Neural cell (in vitro differentiated cells): ENCODE data around the gene PPME1.

ENCODE experiments used
- EP300 ChIP-seq: fragments of 450-650 bp; conservative IDR thresholded peaks from 2 replicates; pipeline ENCODE4 v1.6.1; 2014; ENCODE audit warnings: antibody characterized with exemption, mild to moderate bottlenecking, moderate library complexity; ENCODE audit not compliant: poor library complexity, severe bottlenecking
- EZH2 ChIP-seq: fragments of 200-600, 300-800 bp; shearing (Covaris generic), sonication (generic); IDR thresholded peaks from 2 replicates; pipeline ENCODE4 v1.6.1; 2014; ENCODE audit warnings: antibody characterized with exemption, low read length, borderline replicate concordance, mild to moderate bottlenecking; ENCODE audit not compliant: insufficient read depth, poor library complexity, severe bottlenecking
- MXI1 ChIP-seq: fragments of 450-650 bp; conservative IDR thresholded peaks from 2 replicates; pipeline ENCODE4 v1.6.1; 2014; ENCODE audit warnings: antibody characterized with exemption, mild to moderate bottlenecking; ENCODE audit not compliant: poor library complexity, severe bottlenecking
- POLR2AphosphoS5 ChIP-seq: IDR thresholded peaks from 2 replicates; pipeline ENCODE4 v1.6.1; 2012
- RAD21 ChIP-seq: fragments of 450-650 bp; conservative IDR thresholded peaks from 2 replicates; pipeline ENCODE4 v1.6.1; 2014; ENCODE audit warnings: antibody characterized with exemption, mild to moderate bottlenecking, moderate library complexity
- SMC3 ChIP-seq: fragments of 450-650 bp; conservative IDR thresholded peaks from 2 replicates; pipeline ENCODE4 v1.6.1; 2014; ENCODE audit warnings: antibody characterized with exemption, mild to moderate bottlenecking, moderate library complexity; ENCODE audit not compliant: poor library complexity
- TF ChIP-seq, protein P1 (sequence below): fragments of 450-650 bp; IDR thresholded peaks from 2 replicates; pipeline ENCODE4 v1.5.1; 2014; ENCODE audit warnings: antibody characterized with exemption, mild to moderate bottlenecking, moderate library complexity; ENCODE audit not compliant: poor library complexity, severe bottlenecking
- TF ChIP-seq, protein P2 (sequence below): IDR thresholded peaks from 2 replicates; pipeline ENCODE4 v1.6.1; 2012; ENCODE audit warnings: borderline replicate concordance

DNA sequence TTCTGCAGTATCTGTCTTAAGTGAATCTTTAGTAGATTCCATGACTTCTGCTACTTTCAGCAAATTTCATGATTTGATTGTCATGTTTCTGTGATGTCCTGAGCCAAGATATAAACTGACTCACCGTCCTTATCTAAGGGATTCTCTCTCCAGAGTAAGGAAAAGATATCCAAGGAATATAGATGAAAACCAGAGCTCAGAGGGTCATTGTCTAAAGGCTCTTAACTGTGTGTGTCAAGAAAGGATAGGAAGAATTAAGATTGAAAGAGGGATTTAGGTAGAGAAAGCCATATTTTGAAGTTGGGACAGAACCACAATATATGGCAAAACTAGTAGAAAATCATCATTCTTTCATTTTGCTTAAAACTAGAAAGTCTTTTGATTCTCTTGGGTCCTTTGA, 50.7 kb downstream of the PPME1 start:
- TF ChIP-seq, protein P1, sequence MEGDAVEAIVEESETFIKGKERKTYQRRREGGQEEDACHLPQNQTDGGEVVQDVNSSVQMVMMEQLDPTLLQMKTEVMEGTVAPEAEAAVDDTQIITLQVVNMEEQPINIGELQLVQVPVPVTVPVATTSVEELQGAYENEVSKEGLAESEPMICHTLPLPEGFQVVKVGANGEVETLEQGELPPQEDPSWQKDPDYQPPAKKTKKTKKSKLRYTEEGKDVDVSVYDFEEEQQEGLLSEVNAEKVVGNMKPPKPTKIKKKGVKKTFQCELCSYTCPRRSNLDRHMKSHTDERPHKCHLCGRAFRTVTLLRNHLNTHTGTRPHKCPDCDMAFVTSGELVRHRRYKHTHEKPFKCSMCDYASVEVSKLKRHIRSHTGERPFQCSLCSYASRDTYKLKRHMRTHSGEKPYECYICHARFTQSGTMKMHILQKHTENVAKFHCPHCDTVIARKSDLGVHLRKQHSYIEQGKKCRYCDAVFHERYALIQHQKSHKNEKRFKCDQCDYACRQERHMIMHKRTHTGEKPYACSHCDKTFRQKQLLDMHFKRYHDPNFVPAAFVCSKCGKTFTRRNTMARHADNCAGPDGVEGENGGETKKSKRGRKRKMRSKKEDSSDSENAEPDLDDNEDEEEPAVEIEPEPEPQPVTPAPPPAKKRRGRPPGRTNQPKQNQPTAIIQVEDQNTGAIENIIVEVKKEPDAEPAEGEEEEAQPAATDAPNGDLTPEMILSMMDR = no peak
- TF ChIP-seq, protein P2, sequence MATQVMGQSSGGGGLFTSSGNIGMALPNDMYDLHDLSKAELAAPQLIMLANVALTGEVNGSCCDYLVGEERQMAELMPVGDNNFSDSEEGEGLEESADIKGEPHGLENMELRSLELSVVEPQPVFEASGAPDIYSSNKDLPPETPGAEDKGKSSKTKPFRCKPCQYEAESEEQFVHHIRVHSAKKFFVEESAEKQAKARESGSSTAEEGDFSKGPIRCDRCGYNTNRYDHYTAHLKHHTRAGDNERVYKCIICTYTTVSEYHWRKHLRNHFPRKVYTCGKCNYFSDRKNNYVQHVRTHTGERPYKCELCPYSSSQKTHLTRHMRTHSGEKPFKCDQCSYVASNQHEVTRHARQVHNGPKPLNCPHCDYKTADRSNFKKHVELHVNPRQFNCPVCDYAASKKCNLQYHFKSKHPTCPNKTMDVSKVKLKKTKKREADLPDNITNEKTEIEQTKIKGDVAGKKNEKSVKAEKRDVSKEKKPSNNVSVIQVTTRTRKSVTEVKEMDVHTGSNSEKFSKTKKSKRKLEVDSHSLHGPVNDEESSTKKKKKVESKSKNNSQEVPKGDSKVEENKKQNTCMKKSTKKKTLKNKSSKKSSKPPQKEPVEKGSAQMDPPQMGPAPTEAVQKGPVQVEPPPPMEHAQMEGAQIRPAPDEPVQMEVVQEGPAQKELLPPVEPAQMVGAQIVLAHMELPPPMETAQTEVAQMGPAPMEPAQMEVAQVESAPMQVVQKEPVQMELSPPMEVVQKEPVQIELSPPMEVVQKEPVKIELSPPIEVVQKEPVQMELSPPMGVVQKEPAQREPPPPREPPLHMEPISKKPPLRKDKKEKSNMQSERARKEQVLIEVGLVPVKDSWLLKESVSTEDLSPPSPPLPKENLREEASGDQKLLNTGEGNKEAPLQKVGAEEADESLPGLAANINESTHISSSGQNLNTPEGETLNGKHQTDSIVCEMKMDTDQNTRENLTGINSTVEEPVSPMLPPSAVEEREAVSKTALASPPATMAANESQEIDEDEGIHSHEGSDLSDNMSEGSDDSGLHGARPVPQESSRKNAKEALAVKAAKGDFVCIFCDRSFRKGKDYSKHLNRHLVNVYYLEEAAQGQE = no peak
- TF ChIP-seq POLR2AphosphoS5 (no peak), SMC3 (no peak), RAD21 (no peak), MXI1 (no peak), EP300 (no peak), EZH2 (no peak)
